ENCODE results near the gene TIAM2.
A peak's percentile ranks its signal among the peaks of the same experiment; 100 is the strongest.
"Not testable (repeated sequence)": the region's sequence is repeated elsewhere in the genome, so short reads cannot be mapped to it uniquely, and the experiment has no call there.

The TIAM2 gene

GRCh38 chr6:154991207-154991606 is 3.9 kb upstream of the TIAM2 start:
- FAIRE-seq = no peak

GRCh38 chr6:154993026-154993425 is 2.1 kb upstream of the TIAM2 start:
- FAIRE-seq = no peak

- FAIRE-seq = no peak
These were observed 1.4 kb upstream of the TIAM2 start for GRCh38 chr6:154993710-154994109.

- no peak for FAIRE-seq
These were observed 270 bp upstream of the TIAM2 start for GRCh38 chr6:154994836-154995253.

GRCh38 chr6:154996016-154996590 is 988 bp downstream of the TIAM2 start:
- FAIRE-seq = no peak

- FAIRE-seq = no peak
These were observed 1.8 kb downstream of the TIAM2 start for GRCh38 chr6:154996841-154997311.

- FAIRE-seq = no peak
These were observed 3.7 kb downstream of the TIAM2 start for GRCh38 chr6:154998855-154999254.

GRCh38 chr6:155001482-155001881 is 6.4 kb downstream of the TIAM2 start:
- FAIRE-seq = no peak

GRCh38 chr6:155001934-155002333 is 6.8 kb downstream of the TIAM2 start:
- no peak for FAIRE-seq

- FAIRE-seq = no peak
These were observed 8.4 kb downstream of the TIAM2 start for GRCh38 chr6:155003476-155003875.

GRCh38 chr6:155004017-155004416 is 8.9 kb downstream of the TIAM2 start:
- no peak for FAIRE-seq

- no peak for FAIRE-seq
These were observed 9.7 kb downstream of the TIAM2 start for GRCh38 chr6:155004576-155005372.

- FAIRE-seq = no peak
These were observed 13.5 kb downstream of the TIAM2 start for GRCh38 chr6:155008625-155009024.

- FAIRE-seq = no peak
These were observed 15.8 kb downstream of the TIAM2 start for GRCh38 chr6:155010940-155011339.

- no peak for FAIRE-seq
These were observed 16.7 kb downstream of the TIAM2 start for GRCh38 chr6:155011809-155012291.

GRCh38 chr6:155013457-155013876 is 18.4 kb downstream of the TIAM2 start:
- no peak for FAIRE-seq

GRCh38 chr6:155014137-155014536 is 19.0 kb downstream of the TIAM2 start:
- FAIRE-seq = peak; percentile 10

- no peak for FAIRE-seq
These were observed 19.7 kb downstream of the TIAM2 start for GRCh38 chr6:155014670-155015300.

GRCh38 chr6:155018415-155018814 is 23.3 kb downstream of the TIAM2 start:
- not testable (repeated sequence) for FAIRE-seq

GRCh38 chr6:155021680-155022079 is 26.6 kb downstream of the TIAM2 start:
- no peak for FAIRE-seq

- FAIRE-seq = no peak
These were observed 27.6 kb downstream of the TIAM2 start for GRCh38 chr6:155022721-155023120.

GRCh38 chr6:155023717-155024116 is 28.6 kb downstream of the TIAM2 start:
- no peak for FAIRE-seq

- no peak for FAIRE-seq
These were observed 29.4 kb downstream of the TIAM2 start for GRCh38 chr6:155024391-155025027.

All from colon (tissue), 2 donors.